ENCODE measurements around the gene FAM168B.
"Not testable (repeated sequence)": the region's sequence is repeated elsewhere in the genome, so short reads cannot be mapped to it uniquely, and the experiment has no call there.

Gene FAM168B, protein sequence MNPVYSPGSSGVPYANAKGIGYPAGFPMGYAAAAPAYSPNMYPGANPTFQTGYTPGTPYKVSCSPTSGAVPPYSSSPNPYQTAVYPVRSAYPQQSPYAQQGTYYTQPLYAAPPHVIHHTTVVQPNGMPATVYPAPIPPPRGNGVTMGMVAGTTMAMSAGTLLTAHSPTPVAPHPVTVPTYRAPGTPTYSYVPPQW

DNA sequence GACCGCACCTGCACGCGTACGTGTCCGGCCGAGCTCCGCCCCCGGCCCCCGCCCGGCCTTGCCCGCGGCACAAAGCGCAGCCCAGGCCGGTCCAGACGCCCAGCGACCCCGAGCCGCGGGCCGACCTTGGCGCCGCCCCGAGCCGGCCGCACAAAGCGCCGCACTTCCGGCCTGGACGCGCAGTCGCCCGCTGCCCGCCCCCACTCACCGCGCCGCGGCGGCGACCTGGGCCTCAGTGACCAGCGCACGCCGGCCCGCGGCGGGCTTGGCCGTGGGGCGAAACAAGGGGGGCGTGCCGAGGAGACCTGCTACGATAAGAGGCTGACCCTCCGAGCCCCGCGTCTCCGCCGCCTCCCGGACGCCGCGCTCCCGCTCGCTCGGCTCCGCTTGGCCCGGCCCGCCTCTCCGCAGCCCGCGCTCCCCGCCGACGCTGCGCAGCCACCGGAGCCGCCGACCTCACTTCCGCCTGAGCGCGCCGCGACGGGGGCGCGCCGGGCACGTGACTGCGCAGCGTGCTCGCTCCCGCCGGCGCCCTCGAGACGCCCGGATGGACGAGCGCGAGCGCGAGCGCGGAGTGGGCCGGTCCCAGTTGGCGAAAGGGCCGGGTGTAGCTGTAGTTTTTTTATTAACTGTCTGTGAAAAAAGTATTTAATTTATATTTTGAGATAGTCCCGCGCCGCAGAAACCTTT is at the start of gene FAM168B:
Gene FAM168B, minus strand, starts transcription at position 455 of the 690 bp plus-strand sequence. CDS start 10,814 bp downstream, outside the sequence.
- no peak for DNase-seq

DNA sequence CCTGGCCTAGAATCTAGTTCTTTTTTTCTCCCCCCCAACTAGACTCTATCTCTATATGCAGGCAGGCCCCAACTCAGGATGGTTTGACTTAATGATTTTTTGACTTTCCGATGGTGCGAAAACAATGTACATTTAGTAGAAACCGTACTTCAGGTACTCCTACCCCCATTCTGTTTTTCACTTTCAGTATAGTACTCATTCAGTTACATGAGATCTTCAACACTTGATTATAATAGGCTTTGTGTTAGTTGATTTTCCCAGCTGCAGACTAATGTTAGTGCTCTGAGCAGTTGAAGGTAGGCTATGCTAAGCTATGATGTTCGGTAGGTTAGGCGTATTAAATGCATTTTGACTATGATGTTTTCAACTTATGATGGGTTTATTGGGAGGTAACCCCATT is 49.6 kb upstream of the FAM168B start:
- DNase-seq, result no peak

DNA sequence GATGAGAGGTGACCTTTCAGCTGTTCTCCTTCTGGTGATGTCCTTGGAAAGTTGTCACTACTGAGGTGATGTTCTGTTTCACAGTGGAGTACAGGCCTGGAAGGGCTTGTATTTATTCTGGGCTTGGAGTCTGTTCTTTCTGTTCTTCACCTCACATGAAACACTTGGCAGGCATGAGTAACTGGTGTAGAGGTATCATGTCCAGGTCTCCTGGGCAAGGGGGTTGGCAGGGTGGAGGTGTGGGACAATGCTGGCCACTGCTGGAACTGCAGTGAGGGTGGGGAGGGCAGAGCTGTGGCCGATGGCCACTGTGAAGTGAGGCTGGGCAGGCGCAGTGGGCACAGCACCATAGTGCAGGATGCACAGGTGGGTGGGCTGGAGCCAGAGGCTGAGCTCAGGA is 47.3 kb upstream of the FAM168B start:
- no peak for DNase-seq

DNA sequence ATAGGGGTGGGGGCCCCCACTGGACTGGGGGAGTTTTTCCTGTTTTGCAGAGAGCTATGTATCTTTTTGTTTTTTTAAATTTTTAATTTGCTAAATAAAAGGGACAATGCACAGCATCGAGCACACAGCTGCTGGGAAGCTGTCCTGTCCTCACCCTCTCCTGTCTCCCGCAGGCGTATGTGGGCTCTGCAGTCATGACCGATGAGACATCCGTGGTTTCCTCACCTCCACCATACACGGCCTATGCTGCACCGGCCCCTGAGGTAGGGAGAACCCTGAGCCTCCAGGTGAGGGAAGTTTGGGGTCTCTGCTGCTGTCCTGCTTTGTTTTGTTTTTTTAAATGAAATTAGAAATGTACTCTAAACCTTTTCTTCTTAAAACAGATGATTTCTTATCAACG is 39.5 kb upstream of the FAM168B start:
- DNase-seq, result no peak

DNA sequence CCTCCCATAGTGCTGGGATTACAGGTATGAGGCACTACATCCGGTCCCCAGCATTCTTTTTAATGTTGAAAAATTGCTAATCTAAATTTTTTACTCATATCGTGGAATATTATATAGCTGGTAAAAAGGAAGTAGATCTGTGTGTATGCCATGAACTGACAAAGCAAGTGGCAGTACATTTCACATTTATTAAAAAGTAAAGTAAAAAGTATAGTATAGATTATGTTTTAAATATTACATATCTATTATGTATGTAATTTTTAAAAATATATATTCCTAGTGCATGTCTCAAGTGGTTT is 37.0 kb upstream of the FAM168B start:
- DNase-seq, result no peak

DNA sequence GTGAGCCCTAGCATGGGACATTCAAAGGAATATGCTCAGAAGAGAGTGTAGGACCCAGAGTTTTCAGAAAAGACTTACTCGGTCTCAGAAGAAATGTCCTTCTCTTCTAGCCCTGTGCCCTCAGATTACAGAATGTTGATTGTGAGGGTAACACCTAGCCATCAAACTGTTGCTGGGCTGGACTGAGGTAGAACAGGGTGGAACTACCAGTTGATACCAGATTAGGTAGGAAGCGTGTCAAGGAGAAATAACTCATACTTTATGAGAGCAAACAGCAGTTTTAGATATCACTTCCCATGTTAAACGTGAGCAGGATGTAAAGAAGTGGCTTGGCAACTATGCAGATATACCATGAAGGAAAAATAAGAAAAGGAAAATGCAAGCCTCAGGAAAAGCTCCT is 34.7 kb upstream of the FAM168B start:
- DNase-seq, result no peak

DNA sequence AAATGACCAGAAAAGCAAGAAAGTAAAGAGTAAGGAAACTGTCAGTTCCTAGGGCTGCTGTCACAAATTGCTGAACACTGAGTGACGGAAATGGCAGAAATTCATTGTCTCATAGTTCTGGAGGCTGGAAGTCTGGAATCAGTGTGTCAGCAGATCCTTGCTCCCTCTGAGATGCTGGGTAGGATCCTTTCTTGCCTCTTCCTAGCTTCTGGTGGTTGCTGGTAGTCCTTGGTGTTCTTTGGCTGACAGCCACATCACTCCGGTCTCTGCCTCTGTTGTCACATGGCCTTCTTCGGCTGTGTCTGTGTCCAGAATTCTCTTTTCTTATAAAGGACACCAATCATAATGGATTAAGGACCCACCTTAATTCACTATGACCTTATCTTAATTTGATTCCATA is 33.8 kb upstream of the FAM168B start:
- no peak for DNase-seq

DNA sequence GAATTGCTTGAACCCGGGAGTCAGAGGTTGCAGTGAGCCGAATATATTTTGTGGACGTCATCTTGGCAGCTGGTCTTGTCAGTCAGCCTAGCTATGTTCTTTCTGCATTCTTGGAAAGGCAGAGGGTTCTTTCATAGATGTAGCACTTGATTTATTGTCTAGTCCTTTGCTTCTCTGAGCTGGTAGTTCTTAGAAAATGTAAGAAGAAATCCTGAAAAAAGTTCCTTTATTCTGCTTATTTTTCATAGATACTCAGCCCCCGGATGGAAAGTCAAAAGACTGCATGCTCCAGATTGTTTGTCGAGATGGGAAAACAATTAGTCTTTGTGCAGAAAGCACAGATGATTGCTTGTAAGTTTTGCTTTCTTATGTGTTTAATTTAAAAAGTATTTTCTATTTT is 33.2 kb upstream of the FAM168B start:
- no peak for DNase-seq

DNA sequence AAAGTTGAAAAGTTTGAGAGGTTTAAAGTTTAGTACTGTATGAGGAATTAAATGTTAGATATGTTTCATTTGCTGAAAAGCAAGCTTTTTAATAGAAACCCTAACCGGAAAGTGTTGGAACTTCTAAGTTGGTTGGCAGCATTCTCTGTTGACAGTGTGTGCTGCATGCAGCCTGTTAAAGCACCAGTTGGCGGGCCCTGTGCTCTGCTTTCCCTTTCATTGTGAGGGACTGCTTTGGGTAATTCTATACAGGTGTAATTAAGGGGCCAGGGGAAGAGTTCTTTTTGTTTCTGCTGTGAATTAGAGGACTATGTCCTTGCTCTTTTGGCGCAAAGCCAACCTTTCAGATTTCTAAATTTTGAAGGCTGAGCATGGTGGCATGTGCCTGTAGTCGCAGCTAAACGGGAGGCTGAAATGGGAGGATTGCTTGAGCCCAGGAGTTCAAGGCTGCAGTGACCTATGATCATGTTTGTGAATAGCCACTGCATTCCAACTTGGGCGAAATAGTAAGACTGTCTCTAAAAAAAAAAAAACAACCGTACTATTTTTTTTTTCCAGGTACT is 32.0 kb upstream of the FAM168B start:
- no peak for DNase-seq

DNA sequence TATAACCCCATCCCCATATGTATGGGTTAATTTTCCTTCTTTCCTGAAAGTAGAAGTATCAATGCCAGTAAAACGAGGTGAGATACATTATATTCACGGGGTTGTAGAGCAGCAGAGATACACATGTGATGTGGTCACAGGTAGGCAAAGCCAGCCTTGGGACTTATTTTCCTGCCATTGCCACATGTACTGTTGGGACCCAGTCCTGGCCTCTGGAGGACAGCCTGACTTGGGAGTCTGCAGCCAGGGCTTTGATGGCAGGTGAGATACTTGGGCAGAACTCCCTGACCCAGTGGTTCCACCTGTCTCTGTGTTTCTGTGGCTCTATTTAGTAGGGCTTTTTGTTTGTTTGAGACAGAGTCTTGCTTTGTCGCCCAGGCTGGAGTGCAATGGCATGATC is 29.9 kb upstream of the FAM168B start:
- DNase-seq, result no peak

DNA sequence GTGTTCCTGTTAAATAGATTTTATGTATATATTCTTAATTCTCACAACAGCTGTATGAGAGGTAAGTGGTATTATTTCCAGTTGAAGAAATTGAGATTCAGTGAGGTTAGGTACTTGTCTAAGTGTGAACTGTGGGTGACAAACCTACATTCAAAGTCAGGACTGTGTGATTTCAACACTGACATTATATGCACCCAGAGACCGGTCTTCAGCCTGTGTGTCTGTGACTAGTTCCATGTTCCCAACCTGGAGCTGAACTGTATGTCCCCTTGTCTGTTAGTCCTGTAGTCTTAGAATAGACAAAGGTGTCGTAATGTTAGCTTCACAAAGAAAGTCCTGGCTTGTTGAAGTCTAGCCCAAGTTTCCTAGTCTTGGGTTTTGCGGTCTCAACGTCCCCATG is 29.2 kb upstream of the FAM168B start:
- DNase-seq, result no peak

DNA sequence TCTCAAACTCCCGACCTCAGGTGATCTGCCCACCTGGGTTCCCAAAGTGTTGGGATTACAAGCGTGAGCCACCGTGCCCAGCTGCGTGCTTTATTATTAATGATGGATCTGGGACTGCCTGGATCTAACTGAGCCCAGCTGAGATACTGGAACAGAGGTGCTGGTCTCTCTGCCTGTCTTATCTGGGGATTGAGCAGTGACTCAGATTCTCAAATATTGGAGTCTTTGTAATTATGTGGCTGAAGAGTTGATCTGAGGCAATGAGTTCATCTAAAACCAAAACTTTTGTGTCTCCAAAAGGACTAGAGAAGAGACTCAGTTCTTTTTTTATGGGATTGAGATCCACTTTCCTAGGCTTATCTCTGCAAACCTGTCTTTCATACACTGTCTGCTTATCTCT is 28.2 kb upstream of the FAM168B start:
- DNase-seq, result no peak

DNA sequence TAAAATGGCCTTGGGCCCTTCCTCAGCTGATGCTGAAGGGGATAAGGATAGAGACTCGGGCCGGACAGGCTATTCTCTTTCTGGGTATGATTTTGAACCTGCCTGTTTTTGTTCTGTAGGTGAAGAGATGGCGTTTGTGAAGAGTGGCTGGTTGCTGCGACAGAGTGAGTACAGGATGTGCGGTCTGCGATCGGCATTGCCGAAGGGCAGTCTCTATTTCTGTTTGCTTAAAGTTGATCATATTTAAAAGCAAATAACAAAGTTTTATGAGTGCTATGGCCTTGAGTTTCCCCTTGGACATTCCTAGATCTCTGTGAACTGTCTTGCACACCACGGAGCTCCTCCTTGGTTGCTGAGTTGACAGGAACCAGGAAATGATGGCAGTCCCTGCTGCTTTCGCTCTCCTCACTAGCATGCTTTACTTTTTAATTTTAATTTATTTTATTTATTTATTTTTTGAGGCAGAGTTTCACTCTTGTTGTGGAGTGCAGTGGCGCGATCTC is 27.6 kb upstream of the FAM168B start:
- no peak for DNase-seq

DNA sequence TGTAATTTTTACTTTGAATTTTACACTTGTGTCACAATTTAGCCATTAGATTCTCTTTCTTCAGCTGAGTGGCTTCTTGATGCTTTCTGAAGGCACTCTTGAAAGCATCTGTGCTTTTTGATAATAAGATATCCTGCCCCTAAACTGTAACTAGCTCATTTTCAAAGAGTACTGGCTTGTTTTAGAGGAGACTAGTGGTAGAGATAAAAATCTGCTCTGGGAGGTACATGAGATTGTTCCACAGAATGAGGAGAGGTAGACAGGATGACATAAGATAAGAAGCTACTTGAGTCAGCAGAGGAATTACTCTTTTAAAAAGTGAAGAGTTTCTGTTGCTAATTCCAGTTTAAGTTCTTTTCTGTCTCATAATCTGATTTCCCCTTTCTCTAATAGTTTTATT is 22.5 kb upstream of the FAM168B start:
- DNase-seq, result no peak

DNA sequence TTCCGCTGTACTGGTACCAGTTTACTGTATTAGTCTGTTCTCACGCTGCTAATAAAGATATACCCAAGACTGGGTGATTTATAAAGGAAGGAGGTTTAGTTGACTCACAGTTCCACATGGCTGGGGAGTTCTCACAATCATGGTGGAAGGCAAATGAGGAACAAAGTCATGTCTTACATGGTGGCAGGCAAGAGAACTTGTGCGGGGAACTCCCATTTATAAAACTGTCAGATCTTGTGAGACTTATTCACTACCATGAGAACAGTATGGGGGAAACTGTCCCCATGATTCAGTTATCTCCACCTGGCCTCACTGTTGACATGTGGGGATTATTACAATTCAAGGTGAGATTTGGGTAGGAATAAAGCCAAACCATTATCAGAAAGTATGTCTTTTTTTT is 21.7 kb upstream of the FAM168B start:
- DNase-seq, result not testable (repeated sequence)

DNA sequence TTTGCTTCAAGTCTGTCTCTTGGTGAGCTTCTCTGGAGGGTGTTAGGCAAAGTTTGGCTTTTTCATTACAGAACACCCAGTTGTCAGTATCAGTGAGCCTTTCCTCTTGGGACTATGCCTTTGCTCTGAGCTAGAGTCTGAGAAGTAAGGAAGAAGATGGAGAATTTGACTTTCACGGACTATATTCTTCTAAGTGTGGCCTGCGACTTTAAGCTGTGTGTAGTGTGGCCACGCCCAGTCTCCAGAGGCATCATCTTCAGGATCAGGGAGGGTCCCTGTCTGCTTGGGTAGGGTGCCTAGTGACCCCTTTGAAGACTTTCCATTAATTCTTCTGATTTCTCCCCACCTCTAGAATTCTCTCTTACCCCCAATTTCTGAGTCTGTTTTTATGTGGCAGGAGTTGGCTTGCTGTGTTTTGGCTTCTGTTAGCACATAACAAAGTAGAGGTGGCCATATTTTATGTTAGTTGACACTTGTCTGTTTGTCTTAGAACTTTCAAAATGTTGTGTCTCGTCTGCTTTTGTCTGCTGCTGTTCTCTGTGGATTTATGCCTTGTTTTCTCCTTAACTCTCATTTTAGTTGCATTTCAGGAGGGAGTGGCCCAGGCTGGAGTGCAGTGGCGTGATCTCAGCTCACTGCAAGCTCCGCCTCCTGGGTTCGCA is 20.4 kb upstream of the FAM168B start:
- no peak for DNase-seq

DNA sequence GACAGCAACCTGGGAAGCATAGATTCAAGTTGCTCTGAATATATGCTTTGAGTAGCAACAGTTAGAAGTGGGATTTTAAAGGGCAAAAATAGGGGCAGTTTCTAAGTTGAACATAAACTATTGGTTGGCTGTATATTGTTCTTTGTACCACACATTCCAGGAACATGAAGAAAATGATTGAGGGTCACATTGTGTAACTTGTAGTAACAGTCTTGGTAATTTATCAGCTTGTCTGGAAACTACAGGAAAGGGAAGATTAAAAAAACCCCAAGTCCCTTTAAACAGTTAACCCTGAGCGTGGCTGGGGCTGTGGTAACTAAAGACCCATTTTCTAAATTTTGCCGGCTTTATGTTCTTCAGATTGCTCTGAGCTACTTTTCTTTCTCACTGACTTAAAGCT is 19.3 kb upstream of the FAM168B start:
- no peak for DNase-seq

DNA sequence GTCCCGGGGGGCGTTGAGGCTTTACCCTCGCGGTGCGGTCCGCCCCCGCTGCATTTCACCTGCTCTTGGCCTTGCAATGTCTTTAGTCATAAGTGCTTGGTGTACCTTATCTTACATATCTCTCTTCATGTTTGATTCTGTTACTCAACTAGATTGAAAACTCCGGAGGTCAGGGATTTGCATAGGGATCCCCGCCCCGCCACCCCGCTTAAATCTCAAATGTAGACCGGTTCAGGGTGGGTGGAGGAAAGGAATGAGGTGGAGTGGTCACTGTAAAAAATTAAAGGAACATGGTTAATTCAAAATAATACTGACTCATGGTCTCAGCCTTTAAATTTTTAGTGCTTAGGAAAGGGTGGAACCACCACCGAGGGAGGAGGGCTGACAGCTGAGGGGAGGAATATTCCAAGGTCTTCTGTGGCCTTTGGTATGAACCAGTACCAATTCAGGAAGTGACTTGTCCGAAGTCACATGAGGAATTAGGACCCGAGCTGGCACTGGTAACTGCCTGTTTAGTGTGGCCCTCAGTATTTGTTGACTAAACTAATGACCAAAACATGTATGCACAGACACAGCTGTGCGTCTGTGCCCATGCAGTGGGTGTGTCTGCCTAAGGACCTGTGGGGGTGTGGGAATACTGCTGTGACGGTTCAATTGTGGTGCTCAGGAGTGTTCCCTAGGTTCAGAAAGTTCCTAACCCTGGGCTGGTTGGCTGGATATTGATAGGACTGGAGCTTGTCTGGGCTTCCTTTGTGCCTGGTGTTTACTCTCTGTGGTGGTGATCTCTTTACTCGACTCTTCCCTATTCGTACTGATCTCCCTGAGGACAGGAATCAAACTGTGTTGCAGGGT is 12.9 kb upstream of the FAM168B start:
- no peak for DNase-seq

DNA sequence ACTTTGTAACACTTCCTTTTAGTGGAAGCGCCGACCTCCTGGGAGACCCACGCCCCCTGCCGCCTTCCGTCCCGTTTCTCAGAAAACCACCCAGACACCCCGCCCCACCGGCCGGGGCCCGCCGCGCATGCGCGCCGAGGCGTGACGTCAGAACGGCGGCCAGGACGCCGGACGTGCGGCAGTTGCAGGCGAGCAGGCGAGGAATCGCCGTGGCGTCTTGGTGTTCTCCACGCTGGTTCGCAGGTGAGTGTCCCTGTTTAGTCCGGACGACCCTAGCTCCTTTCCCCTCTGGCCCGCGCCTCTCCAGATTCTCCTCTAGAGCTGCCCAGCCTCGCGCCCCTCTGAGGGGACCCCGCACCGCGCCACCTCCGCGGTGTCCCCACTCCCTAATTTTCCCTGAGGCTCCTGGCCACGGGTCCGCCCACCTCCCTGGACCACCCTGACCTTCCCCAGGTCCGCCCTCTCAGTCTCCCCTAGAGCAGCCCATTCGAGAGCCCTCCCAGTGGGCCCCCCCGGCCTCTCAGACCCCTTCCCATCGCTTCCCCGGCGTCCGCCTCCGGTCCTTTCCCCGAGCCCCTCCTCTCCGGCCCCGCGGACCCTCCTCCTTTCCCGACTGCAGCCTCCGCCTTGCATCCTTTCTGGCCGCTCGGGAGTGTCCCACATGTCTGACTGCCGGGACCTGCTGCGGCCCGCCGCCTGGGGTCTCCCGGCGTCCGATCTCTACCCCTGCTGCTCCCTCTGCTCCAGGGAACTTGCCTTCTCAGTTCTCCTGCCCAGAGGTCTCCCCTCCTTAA is 12.1 kb upstream of the FAM168B start, which contains the start of gene PLEKHB2:
Gene PLEKHB2, plus strand, starts transcription at position 181 of the 794 bp plus-strand sequence. CDS start 15,606 bp downstream, outside the sequence.
- DNase-seq, result peak; percentile 58

DNA sequence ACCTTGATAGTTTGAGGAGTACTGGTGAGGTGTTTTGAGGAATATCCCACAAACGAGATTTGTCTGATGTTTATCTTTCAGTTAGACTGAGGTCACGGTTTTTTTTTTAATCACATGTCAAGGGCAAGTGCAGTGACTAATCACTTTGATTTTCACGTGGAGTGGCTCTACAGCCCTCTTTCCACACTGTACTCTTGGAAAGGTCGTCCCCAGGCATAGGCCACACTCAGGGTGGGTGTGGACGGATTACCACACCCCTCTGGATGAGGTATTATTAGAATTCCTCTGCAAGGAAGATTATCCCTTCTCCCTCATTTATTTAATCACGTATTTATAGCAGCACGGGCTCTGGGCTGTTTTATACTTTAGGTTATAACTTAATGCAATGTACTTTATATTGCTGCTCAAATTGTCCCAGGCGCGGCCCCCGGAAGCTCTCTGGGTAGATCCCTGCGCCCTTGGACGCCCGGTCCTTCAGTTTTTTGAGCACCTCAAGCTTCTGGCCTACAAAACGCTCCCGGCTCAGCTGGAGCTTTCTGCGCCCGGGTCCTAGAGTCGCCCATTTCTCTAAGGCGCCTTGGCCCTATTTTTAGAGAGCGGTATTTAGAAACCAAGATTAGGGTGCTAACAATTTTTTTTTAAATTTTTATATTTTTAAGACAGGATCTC is 11.4 kb upstream of the FAM168B start:
- no peak for DNase-seq

DNA sequence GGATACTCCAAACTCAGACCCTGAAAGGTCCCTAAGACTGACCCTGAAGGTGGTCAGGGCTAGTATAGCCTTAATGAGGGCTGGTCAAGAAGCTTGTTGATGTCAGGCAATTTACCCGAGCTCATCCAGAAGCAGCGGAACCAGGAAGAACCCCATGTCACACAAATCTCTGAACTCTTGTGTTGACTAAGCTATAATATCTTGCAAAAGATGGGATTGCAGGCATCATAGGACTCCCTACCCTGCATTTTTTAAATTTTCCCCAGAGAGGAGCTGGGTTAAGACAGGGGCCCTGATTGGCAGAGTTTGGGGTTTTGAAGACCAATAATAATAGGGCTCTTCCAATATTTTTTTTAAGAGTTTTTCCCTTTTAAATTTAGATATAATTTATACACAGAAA is 9.9 kb upstream of the FAM168B start:
- DNase-seq, result no peak
